ENCODE measurements around the gene MAX. TPM values are rescaled to one million over a fixed set of nuclear protein-coding genes. Genes with fewer than 3 reads are reported as not detected.

MAX gene
- total and polyA plus RNA-seq, 2 experiments from 2014 or later, result 25.0 to 27.7 TPM

DNA sequence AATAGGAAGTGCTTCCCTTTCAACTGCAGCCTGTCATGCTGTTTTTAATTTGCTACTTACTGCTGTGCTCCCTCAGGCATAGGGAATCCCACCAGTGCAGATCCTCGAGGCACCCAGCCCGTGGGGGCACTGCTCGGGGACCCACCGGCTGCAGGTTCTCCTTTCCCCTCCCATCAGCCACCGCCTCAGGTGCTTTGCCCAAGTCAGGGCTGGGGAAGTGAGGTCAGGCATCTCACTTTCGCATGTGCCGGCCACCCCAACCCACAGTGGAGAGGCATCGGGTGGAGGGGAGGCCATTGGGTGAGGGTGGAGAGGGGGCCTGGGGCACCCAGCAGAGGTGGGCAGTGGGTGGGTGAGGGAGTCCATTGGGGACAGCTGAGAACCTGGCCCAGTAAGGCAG is 41.9 kb upstream of the MAX start:
- H3K36me3 ChIP-seq (ENCODE audit: insufficient read depth), result no peaks in the 10 kb centered on the region
- TF ChIP-seq, protein P1, sequence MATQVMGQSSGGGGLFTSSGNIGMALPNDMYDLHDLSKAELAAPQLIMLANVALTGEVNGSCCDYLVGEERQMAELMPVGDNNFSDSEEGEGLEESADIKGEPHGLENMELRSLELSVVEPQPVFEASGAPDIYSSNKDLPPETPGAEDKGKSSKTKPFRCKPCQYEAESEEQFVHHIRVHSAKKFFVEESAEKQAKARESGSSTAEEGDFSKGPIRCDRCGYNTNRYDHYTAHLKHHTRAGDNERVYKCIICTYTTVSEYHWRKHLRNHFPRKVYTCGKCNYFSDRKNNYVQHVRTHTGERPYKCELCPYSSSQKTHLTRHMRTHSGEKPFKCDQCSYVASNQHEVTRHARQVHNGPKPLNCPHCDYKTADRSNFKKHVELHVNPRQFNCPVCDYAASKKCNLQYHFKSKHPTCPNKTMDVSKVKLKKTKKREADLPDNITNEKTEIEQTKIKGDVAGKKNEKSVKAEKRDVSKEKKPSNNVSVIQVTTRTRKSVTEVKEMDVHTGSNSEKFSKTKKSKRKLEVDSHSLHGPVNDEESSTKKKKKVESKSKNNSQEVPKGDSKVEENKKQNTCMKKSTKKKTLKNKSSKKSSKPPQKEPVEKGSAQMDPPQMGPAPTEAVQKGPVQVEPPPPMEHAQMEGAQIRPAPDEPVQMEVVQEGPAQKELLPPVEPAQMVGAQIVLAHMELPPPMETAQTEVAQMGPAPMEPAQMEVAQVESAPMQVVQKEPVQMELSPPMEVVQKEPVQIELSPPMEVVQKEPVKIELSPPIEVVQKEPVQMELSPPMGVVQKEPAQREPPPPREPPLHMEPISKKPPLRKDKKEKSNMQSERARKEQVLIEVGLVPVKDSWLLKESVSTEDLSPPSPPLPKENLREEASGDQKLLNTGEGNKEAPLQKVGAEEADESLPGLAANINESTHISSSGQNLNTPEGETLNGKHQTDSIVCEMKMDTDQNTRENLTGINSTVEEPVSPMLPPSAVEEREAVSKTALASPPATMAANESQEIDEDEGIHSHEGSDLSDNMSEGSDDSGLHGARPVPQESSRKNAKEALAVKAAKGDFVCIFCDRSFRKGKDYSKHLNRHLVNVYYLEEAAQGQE (IDR thresholded peaks at IDR 0.05; ENCODE audit: unreplicated experiment), result no peak
- TF ChIP-seq POLR2AphosphoS5 (IDR thresholded peaks at IDR 0.05; ENCODE audit: low read depth) (no peak), EZH2 (IDR thresholded peaks at IDR 0.05; ENCODE audit: low read depth, unreplicated experiment) (no peak), JUNB (IDR thresholded peaks at IDR 0.05; ENCODE audit: unreplicated experiment) (no peak), EZH2phosphoT487 (IDR thresholded peaks at IDR 0.05; ENCODE audit: unreplicated experiment) (no peak), ZNF114 (CRISPR knock-in tag; IDR thresholded peaks at IDR 0.05) (no peak), STAT1 (IDR thresholded peaks at IDR 0.05; ENCODE audit: unreplicated experiment) (no peak), ZNF331 (CRISPR knock-in tag; IDR thresholded peaks at IDR 0.05; ENCODE audit: low read depth) (no peak)
- TF ChIP-seq, protein P2, sequence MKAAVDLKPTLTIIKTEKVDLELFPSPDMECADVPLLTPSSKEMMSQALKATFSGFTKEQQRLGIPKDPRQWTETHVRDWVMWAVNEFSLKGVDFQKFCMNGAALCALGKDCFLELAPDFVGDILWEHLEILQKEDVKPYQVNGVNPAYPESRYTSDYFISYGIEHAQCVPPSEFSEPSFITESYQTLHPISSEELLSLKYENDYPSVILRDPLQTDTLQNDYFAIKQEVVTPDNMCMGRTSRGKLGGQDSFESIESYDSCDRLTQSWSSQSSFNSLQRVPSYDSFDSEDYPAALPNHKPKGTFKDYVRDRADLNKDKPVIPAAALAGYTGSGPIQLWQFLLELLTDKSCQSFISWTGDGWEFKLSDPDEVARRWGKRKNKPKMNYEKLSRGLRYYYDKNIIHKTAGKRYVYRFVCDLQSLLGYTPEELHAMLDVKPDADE (IDR thresholded peaks at IDR 0.05), result no peak
- TF ChIP-seq, protein P3, sequence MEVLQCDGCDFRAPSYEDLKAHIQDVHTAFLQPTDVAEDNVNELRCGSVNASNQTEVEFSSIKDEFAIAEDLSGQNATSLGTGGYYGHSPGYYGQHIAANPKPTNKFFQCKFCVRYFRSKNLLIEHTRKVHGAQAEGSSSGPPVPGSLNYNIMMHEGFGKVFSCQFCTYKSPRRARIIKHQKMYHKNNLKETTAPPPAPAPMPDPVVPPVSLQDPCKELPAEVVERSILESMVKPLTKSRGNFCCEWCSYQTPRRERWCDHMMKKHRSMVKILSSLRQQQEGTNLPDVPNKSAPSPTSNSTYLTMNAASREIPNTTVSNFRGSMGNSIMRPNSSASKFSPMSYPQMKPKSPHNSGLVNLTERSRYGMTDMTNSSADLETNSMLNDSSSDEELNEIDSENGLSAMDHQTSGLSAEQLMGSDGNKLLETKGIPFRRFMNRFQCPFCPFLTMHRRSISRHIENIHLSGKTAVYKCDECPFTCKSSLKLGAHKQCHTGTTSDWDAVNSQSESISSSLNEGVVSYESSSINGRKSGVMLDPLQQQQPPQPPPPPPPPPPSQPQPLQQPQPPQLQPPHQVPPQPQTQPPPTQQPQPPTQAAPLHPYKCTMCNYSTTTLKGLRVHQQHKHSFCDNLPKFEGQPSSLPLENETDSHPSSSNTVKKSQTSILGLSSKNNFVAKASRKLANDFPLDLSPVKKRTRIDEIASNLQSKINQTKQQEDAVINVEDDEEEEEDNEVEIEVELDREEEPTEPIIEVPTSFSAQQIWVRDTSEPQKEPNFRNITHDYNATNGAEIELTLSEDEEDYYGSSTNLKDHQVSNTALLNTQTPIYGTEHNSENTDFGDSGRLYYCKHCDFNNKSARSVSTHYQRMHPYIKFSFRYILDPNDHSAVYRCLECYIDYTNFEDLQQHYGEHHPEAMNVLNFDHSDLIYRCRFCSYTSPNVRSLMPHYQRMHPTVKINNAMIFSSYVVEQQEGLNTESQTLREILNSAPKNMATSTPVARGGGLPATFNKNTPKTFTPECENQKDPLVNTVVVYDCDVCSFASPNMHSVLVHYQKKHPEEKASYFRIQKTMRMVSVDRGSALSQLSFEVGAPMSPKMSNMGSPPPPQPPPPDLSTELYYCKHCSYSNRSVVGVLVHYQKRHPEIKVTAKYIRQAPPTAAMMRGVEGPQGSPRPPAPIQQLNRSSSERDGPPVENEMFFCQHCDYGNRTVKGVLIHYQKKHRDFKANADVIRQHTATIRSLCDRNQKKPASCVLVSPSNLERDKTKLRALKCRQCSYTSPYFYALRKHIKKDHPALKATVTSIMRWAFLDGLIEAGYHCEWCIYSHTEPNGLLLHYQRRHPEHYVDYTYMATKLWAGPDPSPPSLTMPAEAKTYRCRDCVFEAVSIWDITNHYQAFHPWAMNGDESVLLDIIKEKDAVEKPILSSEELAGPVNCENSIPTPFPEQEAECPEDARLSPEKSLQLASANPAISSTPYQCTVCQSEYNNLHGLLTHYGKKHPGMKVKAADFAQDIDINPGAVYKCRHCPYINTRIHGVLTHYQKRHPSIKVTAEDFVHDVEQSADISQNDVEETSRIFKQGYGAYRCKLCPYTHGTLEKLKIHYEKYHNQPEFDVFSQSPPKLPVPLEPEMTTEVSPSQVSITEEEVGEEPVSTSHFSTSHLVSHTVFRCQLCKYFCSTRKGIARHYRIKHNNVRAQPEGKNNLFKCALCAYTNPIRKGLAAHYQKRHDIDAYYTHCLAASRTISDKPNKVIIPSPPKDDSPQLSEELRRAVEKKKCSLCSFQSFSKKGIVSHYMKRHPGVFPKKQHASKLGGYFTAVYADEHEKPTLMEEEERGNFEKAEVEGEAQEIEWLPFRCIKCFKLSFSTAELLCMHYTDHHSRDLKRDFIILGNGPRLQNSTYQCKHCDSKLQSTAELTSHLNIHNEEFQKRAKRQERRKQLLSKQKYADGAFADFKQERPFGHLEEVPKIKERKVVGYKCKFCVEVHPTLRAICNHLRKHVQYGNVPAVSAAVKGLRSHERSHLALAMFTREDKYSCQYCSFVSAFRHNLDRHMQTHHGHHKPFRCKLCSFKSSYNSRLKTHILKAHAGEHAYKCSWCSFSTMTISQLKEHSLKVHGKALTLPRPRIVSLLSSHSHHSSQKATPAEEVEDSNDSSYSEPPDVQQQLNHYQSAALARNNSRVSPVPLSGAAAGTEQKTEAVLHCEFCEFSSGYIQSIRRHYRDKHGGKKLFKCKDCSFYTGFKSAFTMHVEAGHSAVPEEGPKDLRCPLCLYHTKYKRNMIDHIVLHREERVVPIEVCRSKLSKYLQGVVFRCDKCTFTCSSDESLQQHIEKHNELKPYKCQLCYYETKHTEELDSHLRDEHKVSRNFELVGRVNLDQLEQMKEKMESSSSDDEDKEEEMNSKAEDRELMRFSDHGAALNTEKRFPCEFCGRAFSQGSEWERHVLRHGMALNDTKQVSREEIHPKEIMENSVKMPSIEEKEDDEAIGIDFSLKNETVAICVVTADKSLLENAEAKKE (CRISPR knock-in tag; IDR thresholded peaks at IDR 0.05), result no peak
- TF ChIP-seq, protein P4, sequence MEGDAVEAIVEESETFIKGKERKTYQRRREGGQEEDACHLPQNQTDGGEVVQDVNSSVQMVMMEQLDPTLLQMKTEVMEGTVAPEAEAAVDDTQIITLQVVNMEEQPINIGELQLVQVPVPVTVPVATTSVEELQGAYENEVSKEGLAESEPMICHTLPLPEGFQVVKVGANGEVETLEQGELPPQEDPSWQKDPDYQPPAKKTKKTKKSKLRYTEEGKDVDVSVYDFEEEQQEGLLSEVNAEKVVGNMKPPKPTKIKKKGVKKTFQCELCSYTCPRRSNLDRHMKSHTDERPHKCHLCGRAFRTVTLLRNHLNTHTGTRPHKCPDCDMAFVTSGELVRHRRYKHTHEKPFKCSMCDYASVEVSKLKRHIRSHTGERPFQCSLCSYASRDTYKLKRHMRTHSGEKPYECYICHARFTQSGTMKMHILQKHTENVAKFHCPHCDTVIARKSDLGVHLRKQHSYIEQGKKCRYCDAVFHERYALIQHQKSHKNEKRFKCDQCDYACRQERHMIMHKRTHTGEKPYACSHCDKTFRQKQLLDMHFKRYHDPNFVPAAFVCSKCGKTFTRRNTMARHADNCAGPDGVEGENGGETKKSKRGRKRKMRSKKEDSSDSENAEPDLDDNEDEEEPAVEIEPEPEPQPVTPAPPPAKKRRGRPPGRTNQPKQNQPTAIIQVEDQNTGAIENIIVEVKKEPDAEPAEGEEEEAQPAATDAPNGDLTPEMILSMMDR (conservative IDR thresholded peaks at IDR 0.05; ENCODE audit: low read depth in 2 of 2), result no peak
- no peak overlapping the region for H3K27ac Mint-ChIP-seq
- H3K4me3 Mint-ChIP-seq, result no peak overlapping the region
- peaks cover 20% of the 10 kb centered on the region for H3K4me1 Mint-ChIP-seq
- no peak overlapping the region for H3K4me3 ChIP-seq
- H3K27me3 ChIP-seq (ENCODE audit: insufficient read depth), result no peaks in the 10 kb centered on the region
- H2AFZ ChIP-seq, result peak overlapping the region; percentile 60; the same call in 1 of the 2 replicates
- peaks cover 12% of the 10 kb centered on the region; the same call in 1 of the 2 replicates for H3K9me2 ChIP-seq (ENCODE audit: insufficient read depth)
- no peaks in the 10 kb centered on the region for H3K9me3 Mint-ChIP-seq
- H3F3A ChIP-seq (replicated peaks; ENCODE audit: low read depth), result no peaks in the 10 kb centered on the region
- no peak for DNase-seq (ENCODE audit: low spot score)
- H3K4me2 ChIP-seq, result no peak overlapping the region
- no peaks in the 10 kb centered on the region for H3K36me3 Mint-ChIP-seq (ENCODE audit: low read depth)
- H3K27me3 Mint-ChIP-seq (ENCODE audit: insufficient read depth, low read depth, poor library complexity), result peaks cover 2% of the 10 kb centered on the region
- H3K27ac ChIP-seq (ENCODE audit: low read depth), result no peak overlapping the region
- no peaks in the 10 kb centered on the region for H4K20me1 ChIP-seq (replicated peaks; ENCODE audit: insufficient read depth)
- no peaks in the 10 kb centered on the region for H3K79me2 ChIP-seq (replicated peaks; ENCODE audit: insufficient read depth)
- H3K4me1 ChIP-seq (ENCODE audit: insufficient read depth), result peaks cover 5% of the 10 kb centered on the region; the same call in 1 of the 2 replicates
- ATAC-seq, result no peak

All from GM23338 (cell line).